Measurements from ENCODE around the gene CRACR2A. TPM values are rescaled to one million over a fixed set of nuclear protein-coding genes. Genes with fewer than 3 reads are reported as not detected.

The CRACR2A gene
- total RNA-seq, 1 experiment from 2014 or later = not detected

DNA sequence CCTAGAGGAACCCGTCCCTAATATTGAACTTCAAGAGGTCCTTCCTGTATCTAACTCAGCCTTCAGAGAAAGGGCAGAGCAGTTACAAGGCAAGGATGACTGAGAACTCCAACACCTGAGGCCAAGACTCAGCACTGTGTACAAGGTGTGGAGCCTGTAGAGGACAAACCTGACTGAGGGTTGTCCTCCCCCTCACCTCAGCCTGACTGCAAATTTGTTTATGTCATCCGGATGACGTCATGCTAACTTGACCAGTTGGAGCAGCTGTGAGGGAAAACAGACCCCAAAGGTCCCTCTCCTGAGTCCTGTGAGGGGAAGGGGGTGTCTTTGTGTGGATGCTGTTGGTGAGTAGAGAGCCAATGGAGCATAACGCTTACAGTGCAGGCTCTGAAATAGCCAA, 4.3 kb downstream of the CRACR2A start:
- intact Hi-C loops (cut with micrococcal nuclease) = no loop called here
- DNase-seq (ENCODE audit: unreplicated experiment) = no peak
- ChIA-PET POLR2A (no interaction called here), CTCF (interaction anchor here (0.7 kb wide), 1 partner anchor 1324 kb away, joined by 3 read pairs; no protein-coding TSS in a partner anchor)
- H3K4me1 Mint-ChIP-seq (ENCODE audit: insufficient read depth, unreplicated experiment) = no peaks in the 10 kb centered on the region
- H3K36me3 Mint-ChIP-seq (ENCODE audit: insufficient read depth, unreplicated experiment) = no peaks in the 10 kb centered on the region
- BruUV-seq (replicated peaks) = no TSS peak
- peaks cover 10% of the 10 kb centered on the region for H3K27me3 Mint-ChIP-seq (ENCODE audit: insufficient read depth, unreplicated experiment)
- TF ChIP-seq, protein P1, sequence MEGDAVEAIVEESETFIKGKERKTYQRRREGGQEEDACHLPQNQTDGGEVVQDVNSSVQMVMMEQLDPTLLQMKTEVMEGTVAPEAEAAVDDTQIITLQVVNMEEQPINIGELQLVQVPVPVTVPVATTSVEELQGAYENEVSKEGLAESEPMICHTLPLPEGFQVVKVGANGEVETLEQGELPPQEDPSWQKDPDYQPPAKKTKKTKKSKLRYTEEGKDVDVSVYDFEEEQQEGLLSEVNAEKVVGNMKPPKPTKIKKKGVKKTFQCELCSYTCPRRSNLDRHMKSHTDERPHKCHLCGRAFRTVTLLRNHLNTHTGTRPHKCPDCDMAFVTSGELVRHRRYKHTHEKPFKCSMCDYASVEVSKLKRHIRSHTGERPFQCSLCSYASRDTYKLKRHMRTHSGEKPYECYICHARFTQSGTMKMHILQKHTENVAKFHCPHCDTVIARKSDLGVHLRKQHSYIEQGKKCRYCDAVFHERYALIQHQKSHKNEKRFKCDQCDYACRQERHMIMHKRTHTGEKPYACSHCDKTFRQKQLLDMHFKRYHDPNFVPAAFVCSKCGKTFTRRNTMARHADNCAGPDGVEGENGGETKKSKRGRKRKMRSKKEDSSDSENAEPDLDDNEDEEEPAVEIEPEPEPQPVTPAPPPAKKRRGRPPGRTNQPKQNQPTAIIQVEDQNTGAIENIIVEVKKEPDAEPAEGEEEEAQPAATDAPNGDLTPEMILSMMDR (IDR thresholded peaks at IDR 0.05; ENCODE audit: unreplicated experiment) = no peak
- no peaks in the 10 kb centered on the region for H3K9me3 Mint-ChIP-seq (ENCODE audit: unreplicated experiment)
- no peak overlapping the region for H3K4me3 Mint-ChIP-seq (ENCODE audit: unreplicated experiment)
- H3K27ac Mint-ChIP-seq (ENCODE audit: low read depth, unreplicated experiment) = no peak overlapping the region

DNA sequence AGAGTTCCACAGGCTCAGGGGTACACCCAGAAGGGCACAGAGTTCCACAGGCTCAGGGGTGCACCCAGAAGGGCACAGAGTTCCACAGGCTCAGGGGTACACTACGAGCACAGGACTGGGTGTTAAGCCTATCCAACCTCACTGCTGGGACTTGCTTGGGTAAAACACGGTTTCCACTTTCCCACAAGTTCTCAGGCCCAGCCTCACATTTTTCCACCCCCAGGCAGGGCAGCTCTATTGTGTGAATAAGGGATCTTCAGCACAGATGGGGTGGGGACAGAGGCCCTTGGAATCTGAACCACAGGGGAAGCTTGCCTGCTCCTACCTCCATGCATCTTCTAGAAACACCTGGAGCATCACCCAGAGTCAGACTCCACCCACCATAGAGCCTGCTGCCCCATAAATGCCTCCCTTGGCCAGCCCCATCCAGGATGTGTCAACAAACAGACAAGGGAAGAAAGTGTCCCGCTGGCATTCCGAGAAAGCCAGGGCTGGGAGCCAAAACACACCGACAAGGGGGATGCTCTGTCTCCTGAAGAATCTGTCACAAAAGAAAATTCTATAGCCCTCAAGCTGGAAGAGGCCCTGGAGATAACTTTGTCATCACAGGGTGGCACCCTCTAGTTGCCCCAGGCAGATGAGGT, 4.8 kb downstream of the CRACR2A start:
- intact Hi-C loops (cut with micrococcal nuclease) = no loop called here
- no TSS peak for BruUV-seq (replicated peaks)
- H3K27ac Mint-ChIP-seq (ENCODE audit: low read depth, unreplicated experiment) = no peak overlapping the region
- peaks cover 10% of the 10 kb centered on the region for H3K27me3 Mint-ChIP-seq (ENCODE audit: insufficient read depth, unreplicated experiment)
- H3K4me3 Mint-ChIP-seq (ENCODE audit: unreplicated experiment) = no peak overlapping the region
- H3K4me1 Mint-ChIP-seq (ENCODE audit: insufficient read depth, unreplicated experiment) = no peaks in the 10 kb centered on the region
- no peak for DNase-seq (ENCODE audit: unreplicated experiment)
- TF ChIP-seq, protein P1 (IDR thresholded peaks at IDR 0.05; ENCODE audit: unreplicated experiment) = no peak
- ChIA-PET CTCF (interaction anchor here (0.7 kb wide), 1 partner anchor 1325 kb away, joined by 3 read pairs; no protein-coding TSS in a partner anchor), POLR2A (interaction anchor here (0.7 kb wide), 1 partner anchor 23 kb away, joined by 3 read pairs; no protein-coding TSS in a partner anchor)
- H3K9me3 Mint-ChIP-seq (ENCODE audit: unreplicated experiment) = no peaks in the 10 kb centered on the region
- no peaks in the 10 kb centered on the region for H3K36me3 Mint-ChIP-seq (ENCODE audit: insufficient read depth, unreplicated experiment)

- DNase-seq (ENCODE audit: unreplicated experiment) = no peak
- ChIA-PET POLR2A (interaction anchor here (0.7 to 1.0 kb wide), 2 partner anchors 8 to 23 kb away, joined by 3 read pairs; no protein-coding TSS in a partner anchor), CTCF (no interaction called here)
- Mint-ChIP-seq H3K4me1 (ENCODE audit: insufficient read depth, unreplicated experiment) (no peaks in the 10 kb centered on the region), H3K27me3 (ENCODE audit: insufficient read depth, unreplicated experiment) (peaks cover 10% of the 10 kb centered on the region), H3K4me3 (ENCODE audit: unreplicated experiment) (no peak overlapping the region), H3K27ac (ENCODE audit: low read depth, unreplicated experiment) (no peak overlapping the region), H3K9me3 (ENCODE audit: unreplicated experiment) (no peaks in the 10 kb centered on the region), H3K36me3 (ENCODE audit: insufficient read depth, unreplicated experiment) (no peaks in the 10 kb centered on the region)
- TF ChIP-seq, protein P1 (IDR thresholded peaks at IDR 0.05; ENCODE audit: unreplicated experiment) = no peak
- intact Hi-C loops (cut with micrococcal nuclease) = no loop called here
- BruUV-seq (replicated peaks) = no TSS peak
Observed at GRCh38 chr12:3747543-3747942, 5.4 kb downstream of the CRACR2A start.

DNA sequence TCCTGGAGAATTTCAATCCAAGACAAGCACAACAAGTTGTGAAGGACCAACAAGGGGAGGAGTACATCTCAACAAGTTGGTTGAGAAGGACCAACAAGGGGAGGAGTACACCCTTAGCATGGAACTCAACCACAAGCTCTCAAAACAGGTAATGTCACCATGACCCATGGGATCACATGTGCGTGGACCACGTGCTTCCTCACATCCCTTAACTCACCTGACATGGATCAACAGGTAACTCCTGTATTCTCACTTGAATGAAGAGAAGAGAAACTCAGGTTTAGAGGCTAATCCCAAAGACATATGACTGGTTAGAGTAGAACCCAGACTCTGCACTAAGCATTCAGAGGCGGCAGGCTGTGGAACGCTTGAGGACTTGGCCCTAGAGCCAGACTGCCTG, 6.2 kb downstream of the CRACR2A start:
- BruUV-seq (replicated peaks) = no TSS peak
- no peaks in the 10 kb centered on the region for H3K9me3 Mint-ChIP-seq (ENCODE audit: unreplicated experiment)
- no peak overlapping the region for H3K4me3 Mint-ChIP-seq (ENCODE audit: unreplicated experiment)
- no peak for DNase-seq (ENCODE audit: unreplicated experiment)
- no peaks in the 10 kb centered on the region for H3K4me1 Mint-ChIP-seq (ENCODE audit: insufficient read depth, unreplicated experiment)
- H3K36me3 Mint-ChIP-seq (ENCODE audit: insufficient read depth, unreplicated experiment) = no peaks in the 10 kb centered on the region
- intact Hi-C loops (cut with micrococcal nuclease) = no loop called here
- CTCF ChIA-PET = interaction anchor here (1.2 to 1.3 kb wide), 2 partner anchors 57 to 446 kb away, joined by 3 to 4 read pairs; no protein-coding TSS in a partner anchor
- TF ChIP-seq, protein P1 (IDR thresholded peaks at IDR 0.05; ENCODE audit: unreplicated experiment) = no peak
- H3K27ac Mint-ChIP-seq (ENCODE audit: low read depth, unreplicated experiment) = no peak overlapping the region
- H3K27me3 Mint-ChIP-seq (ENCODE audit: insufficient read depth, unreplicated experiment) = peaks cover 10% of the 10 kb centered on the region
- POLR2A ChIA-PET = interaction anchor here (1.0 kb wide), 1 partner anchor 9 kb away, joined by 3 read pairs; no protein-coding TSS in a partner anchor

Data from MCF 10A (cell line).